A375 (cell line): Measurements from ENCODE around the gene CD93. TPM values are rescaled to one million over a fixed set of nuclear protein-coding genes. Genes with fewer than 3 reads are reported as not detected.

ENCODE experiments used
- total RNA-seq: library from RNA; depleted of rRNA; stranded (reverse); fragments of >200 nt; shearing (Covaris generic); gene quantifications from 2 replicates; pipeline ENCODE4 v1.2.3, GENCODE V29; 2014; rRNA removed

Gene CD93
- 0.85 and 0.91 TPM in 2 replicates for total RNA-seq

GRCh38 chr20:23086056-23086566 is at the start of gene CD93:
CD93 (minus strand) TSS chr20:23086324; CDS start chr20:23086192, 132 bp downstream.

GRCh38 chr20:23049201-23050075 is 36.7 kb downstream of the CD93 start, which contains the start of gene THBD:
THBD (minus strand) TSS chr20:23049672; CDS start chr20:23049504, 168 bp downstream.

DNA sequence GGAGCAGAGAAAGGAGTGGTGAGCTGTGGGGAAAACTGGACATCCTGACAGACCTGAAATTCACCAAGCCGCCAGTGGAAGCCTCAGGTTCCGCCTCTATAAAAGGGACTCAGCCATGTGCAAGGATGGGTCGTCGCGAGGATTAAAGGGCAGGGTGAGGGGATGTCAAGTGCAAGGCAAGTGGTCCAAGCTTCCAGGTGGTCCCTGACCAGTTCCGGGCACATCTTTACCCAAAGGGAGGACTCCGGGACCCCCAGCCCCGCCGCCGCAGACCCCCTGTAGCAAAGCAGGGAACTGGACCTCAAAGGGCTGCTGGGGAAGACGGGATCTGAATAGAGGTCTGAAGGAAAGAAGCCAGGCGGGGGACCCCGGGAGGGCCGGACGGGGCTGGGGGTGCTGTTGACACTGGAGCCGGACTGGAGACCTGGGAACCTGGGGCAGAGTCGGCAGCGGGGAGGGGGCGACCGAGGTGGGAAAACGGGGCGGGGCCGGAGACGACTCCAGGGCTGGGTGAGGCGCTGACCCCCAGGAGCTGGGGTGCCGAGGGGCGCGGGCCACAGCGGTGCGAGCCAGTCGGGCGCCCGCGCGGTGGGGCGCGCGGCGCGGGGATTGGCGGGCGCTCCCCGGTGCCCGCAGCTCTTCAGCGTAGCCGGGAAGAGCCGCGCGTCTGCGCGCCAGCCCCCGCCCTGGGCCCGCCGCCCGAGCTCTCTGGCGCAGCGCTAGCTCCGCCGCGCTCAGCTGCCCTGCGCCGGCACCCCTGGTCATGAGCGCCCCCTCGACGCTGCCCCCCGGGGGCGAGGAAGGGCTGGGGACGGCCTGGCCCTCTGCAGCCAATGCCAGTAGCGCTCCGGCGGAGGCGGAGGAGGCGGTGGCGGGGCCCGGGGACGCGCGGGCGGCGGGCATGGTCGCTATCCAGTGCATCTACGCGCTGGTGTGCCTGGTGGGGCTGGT is 51.1 kb downstream of the CD93 start, which contains the start of gene SSTR4:
Gene SSTR4, plus strand, starts transcription at position 592 of the 951 bp plus-strand sequence. Its CDS starts 172 bp downstream, at position 764.

Other genes with a start within 250 kb of the CD93 start
- gene SSTR4, start 51.0 kb downstream of the CD93 start, total RNA-seq, result not detected in 2 replicates
- gene THBD, start 36.7 kb downstream of the CD93 start, total RNA-seq, result 0.56 and 0.79 TPM in 2 replicates